Nephron (organoid): ENCODE data around the gene F12.
"Not testable (repeated sequence)": the region's sequence is repeated elsewhere in the genome, so short reads cannot be mapped to it uniquely, and the experiment has no call there.

Source experiments
- H3K27ac Mint-ChIP-seq, 3 experiments: 2 replicates each; pipeline ENCODE4 v1.8.0; 2020; ENCODE audit warnings: mixed read lengths in 3 of 3, mild to moderate bottlenecking in 2 of 3, moderate library complexity in 1 of 3
- H3K27me3 Mint-ChIP-seq: 2 replicates; pipeline ENCODE4 v1.8.0; 2021; ENCODE audit warnings: low read depth, mild to moderate bottlenecking, moderate library complexity, mixed read lengths
- H3K36me3 Mint-ChIP-seq: 2 replicates; pipeline ENCODE4 v1.8.0; 2020; ENCODE audit warnings: low read depth, mixed read lengths
- H3K4me1 Mint-ChIP-seq: 2 replicates; pipeline ENCODE4 v1.8.0; 2020; ENCODE audit warnings: mixed read lengths
- H3K4me3 Mint-ChIP-seq, 3 experiments: 2 replicates each; pipeline ENCODE4 v1.8.0; 2020; ENCODE audit warnings: mild to moderate bottlenecking in 3 of 3, mixed read lengths in 3 of 3, moderate library complexity in 2 of 3
- H3K9me3 Mint-ChIP-seq: 2 replicates; pipeline ENCODE4 v1.8.0; 2020; ENCODE audit warnings: mixed read lengths
- TF ChIP-seq, protein P1 (sequence below), 3 experiments: fragments of 200-600 bp; sonication (generic); IDR thresholded peaks; one replicate each; pipeline ENCODE4 v1.5.0; 2021; ENCODE audit warnings: antibody characterized with exemption in 3 of 3; ENCODE audit not compliant: unreplicated experiment in 3 of 3

Gene F12

DNA sequence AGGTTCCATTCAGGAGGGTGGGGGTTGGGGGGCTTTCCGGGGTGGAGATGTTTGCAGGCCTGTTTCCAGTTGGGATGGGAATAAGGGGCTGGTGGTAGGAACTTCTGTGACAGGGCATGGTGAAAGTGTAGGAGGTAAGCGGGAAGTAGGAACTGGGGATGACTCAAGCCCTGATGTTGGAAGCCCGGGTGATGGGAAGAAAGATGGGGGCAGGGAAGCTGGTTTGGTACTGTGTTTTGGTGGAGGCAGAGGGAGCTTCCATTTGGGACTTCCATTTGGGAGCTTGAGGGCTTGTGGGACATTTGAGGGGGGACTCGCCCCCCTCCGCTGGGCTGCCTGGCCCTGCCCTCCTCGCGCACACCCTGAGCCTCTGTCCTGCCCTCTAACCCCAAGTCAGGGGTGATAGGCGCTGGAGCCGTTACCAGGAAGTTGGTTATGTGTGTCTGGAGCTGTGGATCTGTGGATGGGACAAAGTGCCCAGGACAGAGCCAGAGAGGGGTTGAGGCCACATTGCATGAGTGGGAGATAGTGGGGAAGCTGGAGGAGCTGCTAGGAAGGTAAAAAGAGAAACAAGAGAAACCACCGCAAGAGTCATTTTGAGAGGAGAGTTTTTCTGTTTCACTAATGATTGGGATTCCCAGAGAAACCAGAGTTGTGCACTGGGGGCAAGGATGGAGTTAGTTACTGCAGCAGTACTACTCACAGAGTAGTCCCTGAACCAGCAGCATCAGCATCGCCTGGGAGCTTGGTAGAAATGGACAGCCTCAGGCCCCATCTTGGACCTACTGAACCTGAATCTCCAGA, 45.0 kb downstream of the F12 start:
- Mint-ChIP-seq H3K9me3 (no peaks in the 10 kb centered on the region), H3K4me3 (peak overlapping the region; percentile 24 to 49 (median 43)), H3K27ac (peak overlapping the region; percentile 19 to 81 (median 77)), H3K4me1 (peaks cover 32% of the 10 kb centered on the region), H3K36me3 (no peaks in the 10 kb centered on the region), H3K27me3 (peaks cover 6% of the 10 kb centered on the region)
- TF ChIP-seq, protein P1, sequence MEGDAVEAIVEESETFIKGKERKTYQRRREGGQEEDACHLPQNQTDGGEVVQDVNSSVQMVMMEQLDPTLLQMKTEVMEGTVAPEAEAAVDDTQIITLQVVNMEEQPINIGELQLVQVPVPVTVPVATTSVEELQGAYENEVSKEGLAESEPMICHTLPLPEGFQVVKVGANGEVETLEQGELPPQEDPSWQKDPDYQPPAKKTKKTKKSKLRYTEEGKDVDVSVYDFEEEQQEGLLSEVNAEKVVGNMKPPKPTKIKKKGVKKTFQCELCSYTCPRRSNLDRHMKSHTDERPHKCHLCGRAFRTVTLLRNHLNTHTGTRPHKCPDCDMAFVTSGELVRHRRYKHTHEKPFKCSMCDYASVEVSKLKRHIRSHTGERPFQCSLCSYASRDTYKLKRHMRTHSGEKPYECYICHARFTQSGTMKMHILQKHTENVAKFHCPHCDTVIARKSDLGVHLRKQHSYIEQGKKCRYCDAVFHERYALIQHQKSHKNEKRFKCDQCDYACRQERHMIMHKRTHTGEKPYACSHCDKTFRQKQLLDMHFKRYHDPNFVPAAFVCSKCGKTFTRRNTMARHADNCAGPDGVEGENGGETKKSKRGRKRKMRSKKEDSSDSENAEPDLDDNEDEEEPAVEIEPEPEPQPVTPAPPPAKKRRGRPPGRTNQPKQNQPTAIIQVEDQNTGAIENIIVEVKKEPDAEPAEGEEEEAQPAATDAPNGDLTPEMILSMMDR (IDR thresholded peaks at IDR 0.05; ENCODE audit: unreplicated experiment in 3 of 3), result no peak

DNA sequence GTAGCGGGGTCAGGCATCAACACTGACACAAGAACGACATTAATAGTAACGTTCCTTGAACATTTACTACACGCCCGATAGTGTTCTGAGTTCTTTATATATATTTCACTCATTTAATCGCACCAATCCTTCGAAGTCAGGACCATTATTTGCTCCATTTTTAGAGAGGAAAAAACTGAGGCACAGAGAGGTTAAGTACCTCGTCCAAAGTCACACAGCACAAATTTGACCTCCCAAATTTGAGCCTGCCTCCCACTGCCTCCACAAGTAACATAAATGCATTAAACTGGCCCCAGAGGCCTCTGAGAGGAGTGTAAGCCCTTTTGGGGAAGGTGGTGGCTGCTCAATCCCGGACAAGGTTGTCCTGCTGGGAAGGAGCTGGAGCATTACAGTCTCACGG, 45.8 kb downstream of the F12 start:
- Mint-ChIP-seq H3K4me1 (peaks cover 25% of the 10 kb centered on the region), H3K4me3 (peak overlapping the region; percentile 48 to 78 (median 64)), H3K36me3 (no peaks in the 10 kb centered on the region), H3K9me3 (no peaks in the 10 kb centered on the region), H3K27ac (peak overlapping the region in 2 of 3 experiments; percentile 86 to 92), H3K27me3 (peaks cover 6% of the 10 kb centered on the region)
- TF ChIP-seq, protein P1 (IDR thresholded peaks at IDR 0.05; ENCODE audit: unreplicated experiment in 3 of 3), result no peak

DNA sequence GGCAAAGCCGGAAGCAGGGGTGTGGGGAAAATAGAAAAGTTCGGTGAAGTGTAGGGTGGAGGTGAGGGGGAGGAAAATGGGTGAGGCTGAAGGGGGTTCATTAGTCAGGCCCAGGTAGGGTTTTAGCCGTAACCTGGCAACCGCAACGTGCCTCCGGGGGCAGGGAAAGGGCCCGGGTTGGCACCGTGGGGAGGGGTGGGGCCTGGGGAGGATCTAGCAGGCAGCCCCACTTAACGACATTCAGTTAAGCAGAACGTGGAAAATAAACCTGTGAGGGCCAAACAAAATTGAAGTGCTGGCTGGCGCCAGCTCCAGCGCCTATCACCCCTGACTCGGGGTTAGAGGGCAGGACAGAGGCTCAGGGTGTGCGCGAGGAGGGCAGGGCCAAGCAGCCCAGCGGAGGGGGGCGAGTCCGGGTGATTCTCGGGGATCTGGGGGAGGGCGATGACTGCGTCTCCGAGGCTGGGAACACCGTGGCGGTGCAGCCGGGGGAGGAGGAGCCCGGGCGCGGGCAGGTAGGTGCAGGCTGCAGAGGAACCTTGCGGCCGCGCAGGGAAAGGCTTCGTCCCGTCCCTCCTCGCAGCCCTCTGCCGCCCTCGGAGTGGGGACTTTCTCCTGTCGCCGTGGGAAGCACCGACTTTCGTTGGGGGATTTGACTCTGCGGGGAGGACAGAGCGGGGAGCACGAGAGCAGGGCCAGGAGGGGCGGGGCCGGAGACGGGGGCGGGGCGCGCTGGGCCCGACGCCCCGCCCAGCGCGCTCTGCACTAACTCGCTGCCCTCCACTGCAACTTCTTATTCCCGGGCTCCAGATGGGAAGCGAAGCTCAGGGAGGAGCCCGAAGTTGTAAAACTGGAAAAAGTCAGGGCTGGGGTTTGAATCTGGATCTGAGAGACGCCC, 46.5 kb downstream of the F12 start:
- H3K36me3 Mint-ChIP-seq, result no peaks in the 10 kb centered on the region

DNA sequence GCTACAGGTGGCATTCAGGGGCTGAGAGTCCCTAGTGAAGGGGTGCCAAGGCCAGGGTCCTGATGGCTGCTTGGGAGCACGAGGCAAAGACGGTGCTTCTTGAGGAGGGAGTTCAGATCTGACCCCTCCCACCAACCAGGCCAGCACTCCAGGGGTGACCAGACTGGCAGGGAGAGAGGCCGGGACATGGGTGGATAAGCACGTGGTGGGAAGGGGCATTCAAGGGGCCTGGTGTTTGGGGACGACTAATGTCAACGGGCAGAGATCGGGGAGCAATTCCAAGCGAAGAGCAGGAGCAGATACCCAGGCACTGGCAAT, 47.1 kb downstream of the F12 start:
- Mint-ChIP-seq H3K4me3 (peak overlapping the region; percentile 71 to 78 (median 72)), H3K9me3 (no peaks in the 10 kb centered on the region), H3K27me3 (peaks cover 11% of the 10 kb centered on the region), H3K36me3 (no peaks in the 10 kb centered on the region), H3K4me1 (peaks cover 19% of the 10 kb centered on the region), H3K27ac (peak overlapping the region; percentile 62 to 92 (median 86))
- TF ChIP-seq, protein P1 (IDR thresholded peaks at IDR 0.05; ENCODE audit: unreplicated experiment in 3 of 3), result no peak

More for the DNA sequence above, 46.5 kb downstream of the F12 start:
- Mint-ChIP-seq H3K4me3 (peak overlapping the region; percentile 72 to 78 (median 78)), H3K27ac (peak overlapping the region; percentile 62 to 92 (median 86)), H3K27me3 (peaks cover 6% of the 10 kb centered on the region), H3K4me1 (peaks cover 19% of the 10 kb centered on the region), H3K9me3 (no peaks in the 10 kb centered on the region)
- TF ChIP-seq, protein P1 (IDR thresholded peaks at IDR 0.05; ENCODE audit: unreplicated experiment in 3 of 3), result no peak

DNA sequence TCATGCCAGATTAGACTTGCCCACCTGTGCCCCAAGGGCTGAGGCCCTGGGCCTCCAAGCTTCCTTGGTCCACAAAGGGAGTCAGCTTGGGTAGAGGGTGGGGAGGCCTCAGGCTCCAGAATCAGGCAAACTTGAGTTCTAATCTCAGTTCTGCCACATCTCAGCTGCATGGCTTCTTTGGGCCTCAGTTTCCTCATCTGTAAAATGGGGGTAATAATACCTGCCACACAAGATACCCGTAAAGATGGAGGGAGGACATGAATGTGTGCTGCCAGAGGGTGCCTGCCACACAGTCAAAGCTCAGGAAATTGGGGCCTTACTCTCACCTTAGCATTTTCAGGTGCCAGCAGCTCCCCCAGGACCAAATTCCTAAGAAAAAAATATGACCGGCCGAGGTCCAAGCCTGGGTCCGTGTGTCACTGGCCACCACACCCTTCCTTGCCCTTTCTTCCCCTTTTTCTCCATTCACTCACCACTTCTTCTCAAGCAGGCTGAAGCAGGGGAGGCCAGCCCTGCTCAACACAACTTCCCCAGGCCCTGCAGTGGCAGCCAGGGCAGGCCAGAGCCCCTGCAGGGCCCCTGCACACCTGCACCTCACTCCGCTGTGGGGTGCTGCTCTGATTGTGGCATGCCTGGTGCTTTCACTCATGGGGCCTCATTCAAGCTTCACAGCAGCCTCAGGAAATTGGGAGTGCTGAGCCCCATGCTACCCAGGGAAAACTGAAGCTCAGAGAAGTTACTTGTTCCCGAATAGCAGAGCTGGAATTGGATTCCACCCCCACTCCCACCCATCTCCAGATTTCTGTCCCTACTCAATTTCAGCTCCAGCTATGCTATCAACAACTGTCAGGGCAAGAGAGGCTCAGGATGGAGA, 47.7 kb downstream of the F12 start:
- Mint-ChIP-seq H3K27ac (peak overlapping the region; percentile 62 to 92 (median 86)), H3K36me3 (no peaks in the 10 kb centered on the region), H3K4me3 (peak overlapping the region; percentile 71 to 78 (median 72)), H3K9me3 (no peaks in the 10 kb centered on the region), H3K4me1 (peaks cover 15% of the 10 kb centered on the region), H3K27me3 (peaks cover 11% of the 10 kb centered on the region)
- TF ChIP-seq, protein P1 (IDR thresholded peaks at IDR 0.05; ENCODE audit: unreplicated experiment in 3 of 3), result no peak

DNA sequence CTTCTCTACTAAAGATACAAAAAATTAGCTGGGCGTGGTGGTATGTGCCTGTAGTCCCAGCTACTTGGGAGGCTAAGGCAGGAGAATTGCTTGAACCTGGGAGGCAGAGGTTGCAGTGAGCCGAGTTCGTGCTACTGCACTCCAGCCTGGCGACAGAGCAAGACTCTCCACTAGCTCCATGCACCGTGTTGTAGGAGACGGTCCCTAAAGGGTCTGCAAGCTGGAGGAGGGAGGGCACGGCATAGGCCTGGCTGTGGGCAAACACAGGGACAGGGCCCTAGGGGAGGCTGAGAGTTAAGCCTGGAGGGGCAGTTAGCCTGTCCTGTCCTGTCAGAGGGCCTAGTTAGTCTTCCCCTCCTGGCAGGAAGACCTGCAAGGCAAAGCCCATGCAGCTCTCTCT, 48.6 kb downstream of the F12 start:
- H3K36me3 Mint-ChIP-seq, H3K4me1 Mint-ChIP-seq, H3K27ac Mint-ChIP-seq, H3K9me3 Mint-ChIP-seq: not testable (repeated sequence)
- H3K27me3 Mint-ChIP-seq, result peaks cover 11% of the 10 kb centered on the region
- peak overlapping the region in 1 of 3 experiments; percentile 5 for H3K4me3 Mint-ChIP-seq
